Psoas muscle (tissue), 8 donors: Measurements from ENCODE around the gene DNAH3. TPM values are rescaled to one million over a fixed set of nuclear protein-coding genes. Genes with fewer than 3 reads are reported as not detected.

Experiments used
- ATAC-seq, 4 donors: fragments of 200-7000 bp; cut with Tn5 transposase; one replicate each; pipeline ENCODE4 v1.9.1; 2020; ENCODE audit warnings: moderate library complexity in 3 of 4, mild to moderate bottlenecking in 2 of 4
- DNase-seq, 2 donors: peaks; one replicate each; pipeline ENCODE4 v3.0.0-alpha.2; 2020
- H3K27ac ChIP-seq: fragments of 200-600 bp; one replicate; pipeline ENCODE4 v1.8.0; 2022
- H3K27me3 ChIP-seq, 3 donors: fragments of 200-600 bp in 1 of 3; one replicate each; pipeline versions ENCODE4 v1.6.1 to v1.8.0; 2013 to 2022; ENCODE audit warnings: low read length in 2 of 3, mild to moderate bottlenecking in 2 of 3, moderate library complexity in 1 of 3; ENCODE audit not compliant: insufficient read depth in 3 of 3
- H3K36me3 ChIP-seq, 2 donors: fragments of 200-600 bp in 1 of 2; one replicate each; pipeline versions ENCODE4 v1.6.1 to v1.8.0; 2013 to 2022; ENCODE audit warnings: low read depth in 1 of 2, mild to moderate bottlenecking in 1 of 2, moderate library complexity in 1 of 2; ENCODE audit not compliant: insufficient read depth in 1 of 2
- H3K4me1 ChIP-seq: fragments of 200-600 bp; one replicate; pipeline ENCODE4 v1.8.0; 2022
- H3K4me3 ChIP-seq: fragments of 200-600 bp; one replicate; pipeline ENCODE4 v1.8.0; 2022; ENCODE audit warnings: mild to moderate bottlenecking
- H3K9me3 ChIP-seq: fragments of 200-600 bp; one replicate; pipeline ENCODE4 v1.8.0; 2022
- CTCF ChIP-seq: fragments of 200-600 bp; IDR thresholded peaks from one replicate; pipeline ENCODE4 v1.8.0; 2022; ENCODE audit warnings: antibody characterized with exemption
- WGBS, 3 donors: extraction: QIAGEN DNeasy Blood & Tissue Kit; methylation state at CpG; one replicate each; pipeline versions ENCODE4 v1.1.6 to v1.1.7; 2013; 5-methylcytosine and 5-hydroxymethylcytosine counted together
- intact Hi-C, 2 donors: fragments of 100-400 bp; cut with DNase I; formaldehyde crosslinking; loops; one replicate each; pipeline versions ENCODE4 v1.11.0 to v1.14.2; 2022
- polyA plus RNA-seq, 3 donors: library from polyadenylated mRNA; stranded (reverse); fragments of 200-250 nt; gene quantifications; one replicate each; pipeline ENCODE4 v1.2.3, GENCODE V29; 2013
- total RNA-seq, 4 donors: library from RNA; stranded (reverse); fragmentation: NEBNext Ultra II Directional in 2 of 4; extraction: Animal tissue kit (Norgen Biotek cat#: 25700) in 2 of 4; gene quantifications; one replicate each; pipeline versions ENCODE4 v1.2.1 to v1.2.4, GENCODE V29; 2021 to 2023
- donor health status: healthy with polysubstance abuse.
- donor health status: DM: no; HTN: no; CAD: no; lungs with moderate emphysema.
- donor health status: Bipolar disorder and iron deficiency.
- donor health status: healthy.
- donor health status: DM: yes; HTN: yes; CAD: no.
- donor health status: DM: no; HTN: no; CAD: no.
- donor health status: DM: no; HTN: no; CAD: no.
- donor health status: DM: yes; HTN: yes; CAD: no.

The DNAH3 gene
- total and polyA plus RNA-seq, 7 donors = 0.01 to 2.1 (median 0.17) TPM; not detected in 1

- ATAC-seq (no peak), DNase-seq (no peak)
- Histone ChIP-seq H3K4me3 (no peak overlapping the region), H3K27me3 (no peaks in the 10 kb centered on the region), H3K27ac (no peak overlapping the region), H3K9me3 (no peaks in the 10 kb centered on the region), H3K36me3 (no peaks in the 10 kb centered on the region), H3K4me1 (no peaks in the 10 kb centered on the region)
- WGBS, 3 donors = 55 to 61% (median 56%) methylated on average over 3 of the region's 3 CpGs
- no peak for TF ChIP-seq CTCF
- intact Hi-C loops = no loop called here
These were observed 181.9 kb downstream of the DNAH3 start for GRCh38 chr16:20968765-20969164.

- DNase-seq = peak in 1 of 2 donors; percentile 5
- no peak for ATAC-seq
- Histone ChIP-seq H3K36me3 (no peaks in the 10 kb centered on the region), H3K27me3 (no peaks in the 10 kb centered on the region), H3K9me3 (no peaks in the 10 kb centered on the region), H3K27ac (no peak overlapping the region), H3K4me1 (no peaks in the 10 kb centered on the region), H3K4me3 (no peak overlapping the region)
- intact Hi-C loops = no loop called here
- WGBS, 3 donors = 70 to 76% (median 74%) methylated on average over 5 of the region's 5 CpGs
- TF ChIP-seq CTCF = no peak
These were observed 189.7 kb downstream of the DNAH3 start for GRCh38 chr16:20960899-20961298.

GRCh38 chr16:20957153-20957552 lies 193.5 kb downstream of the DNAH3 start:
- no peaks in the 10 kb centered on the region for H3K36me3 ChIP-seq
- H3K4me3 ChIP-seq = no peak overlapping the region
- intact Hi-C loops = no loop called here
- no peak for DNase-seq
- 81 to 84% (median 82%) methylated on average over 3 of the region's 3 CpGs for WGBS, 3 donors
- ATAC-seq = no peak
- H3K27ac ChIP-seq = no peak overlapping the region
- no peaks in the 10 kb centered on the region for H3K9me3 ChIP-seq
- H3K27me3 ChIP-seq = no peaks in the 10 kb centered on the region
- no peak for TF ChIP-seq CTCF
- H3K4me1 ChIP-seq = no peaks in the 10 kb centered on the region

GRCh38 chr16:20956319-20956718 lies 194.3 kb downstream of the DNAH3 start:
- Histone ChIP-seq H3K27me3 (no peaks in the 10 kb centered on the region), H3K36me3 (no peaks in the 10 kb centered on the region), H3K4me3 (no peak overlapping the region), H3K4me1 (no peaks in the 10 kb centered on the region), H3K27ac (no peak overlapping the region), H3K9me3 (no peaks in the 10 kb centered on the region)
- intact Hi-C loops = no loop called here
- TF ChIP-seq CTCF = no peak
- WGBS, 3 donors = 59 to 76% (median 59%) methylated on average over 3 of the region's 3 CpGs
- ATAC-seq = no peak
- no peak for DNase-seq

GRCh38 chr16:20954574-20954973 lies 196.1 kb downstream of the DNAH3 start:
- Histone ChIP-seq H3K4me1 (no peaks in the 10 kb centered on the region), H3K36me3 (no peaks in the 10 kb centered on the region), H3K9me3 (no peaks in the 10 kb centered on the region), H3K27me3 (peaks cover 0 to 2% (median 0%) of the 10 kb centered on the region in 3 donors), H3K27ac (no peak overlapping the region), H3K4me3 (no peak overlapping the region)
- intact Hi-C loops = no loop called here
- ATAC-seq = no peak
- no peak for TF ChIP-seq CTCF
- DNase-seq = no peak
- 94 to 95% (median 95%) methylated on average over 11 of the region's 11 CpGs for WGBS, 3 donors
